Sigmoid colon (tissue), 4 donors: ENCODE measurements around the gene CPXM2.

Experiments
- CTCF ChIP-seq, 4 experiments: fragments of 450-650 bp in 3 of 4; fragments of 200-600 bp in 1 of 4; IDR thresholded peaks; one replicate each; pipeline ENCODE4 v1.5.1; 2016 to 2019; ENCODE audit warnings: antibody characterized with exemption in 4 of 4, mild to moderate bottlenecking in 3 of 4, moderate library complexity in 2 of 4
- EP300 ChIP-seq, 4 donors: sonication (generic); formaldehyde crosslinking; IDR thresholded peaks; one replicate each; pipeline ENCODE4 v1.6.1; 2017; ENCODE audit warnings: antibody characterized with exemption in 4 of 4
- POLR2A ChIP-seq, 2 donors: fragments of 450-650 bp; IDR thresholded peaks; one replicate each; pipeline ENCODE4 v1.6.1; 2016; ENCODE audit warnings: antibody characterized with exemption in 2 of 2, mild to moderate bottlenecking in 2 of 2, moderate library complexity in 2 of 2

DNA sequence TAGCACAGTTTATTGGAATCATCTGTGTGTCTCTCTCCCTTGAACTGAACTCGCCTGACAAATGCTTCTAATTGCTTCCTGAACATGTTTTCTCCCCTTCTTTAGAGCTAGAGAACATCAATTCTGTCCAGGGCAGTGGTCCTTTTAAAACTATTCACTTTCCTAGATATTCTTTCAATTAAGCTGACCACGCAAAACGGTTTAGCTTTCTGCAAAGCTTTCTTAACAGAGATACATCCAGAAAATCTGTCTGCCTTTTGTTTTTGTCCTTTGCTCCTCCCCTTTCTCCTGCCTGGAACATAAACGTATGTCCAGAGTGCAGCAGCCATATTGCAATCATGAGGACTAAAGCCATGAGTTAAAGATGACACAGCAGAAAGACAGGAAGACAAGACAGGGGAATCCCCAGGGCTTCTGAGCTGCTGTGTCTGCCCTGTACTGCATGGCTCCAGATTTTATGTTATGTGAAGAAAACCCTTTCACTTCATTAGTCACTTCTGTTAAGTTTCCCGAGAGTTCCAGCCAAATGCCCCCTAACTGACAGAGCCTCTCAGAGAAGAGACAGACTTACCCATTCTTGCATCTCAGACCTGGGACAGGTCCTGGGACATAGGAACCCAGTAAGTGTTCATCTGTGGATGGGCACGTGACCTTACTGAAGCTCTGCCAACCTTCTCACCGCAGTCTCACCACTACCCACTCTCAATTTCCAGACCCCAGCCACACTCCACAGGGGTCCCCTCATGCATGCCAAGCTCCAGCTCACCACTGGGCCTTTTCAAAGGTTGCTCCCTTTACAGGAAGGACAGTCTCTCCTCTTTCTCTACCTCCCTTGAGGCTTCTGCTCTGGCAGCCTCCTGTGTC lies 35.0 kb upstream of the CPXM2 start:
- no peak for TF ChIP-seq POLR2A (IDR thresholded peaks at IDR 0.05)
- no peak for TF ChIP-seq EP300 (IDR thresholded peaks at IDR 0.05)
- TF ChIP-seq CTCF (IDR thresholded peaks at IDR 0.05) = no peak
